ENCODE results near the gene GSG1L2. TPM values are rescaled to one million over a fixed set of nuclear protein-coding genes. Genes with fewer than 3 reads are reported as not detected.

The GSG1L2 gene
- total RNA-seq, 2 donors from 2014 or later, result not detected

DNA sequence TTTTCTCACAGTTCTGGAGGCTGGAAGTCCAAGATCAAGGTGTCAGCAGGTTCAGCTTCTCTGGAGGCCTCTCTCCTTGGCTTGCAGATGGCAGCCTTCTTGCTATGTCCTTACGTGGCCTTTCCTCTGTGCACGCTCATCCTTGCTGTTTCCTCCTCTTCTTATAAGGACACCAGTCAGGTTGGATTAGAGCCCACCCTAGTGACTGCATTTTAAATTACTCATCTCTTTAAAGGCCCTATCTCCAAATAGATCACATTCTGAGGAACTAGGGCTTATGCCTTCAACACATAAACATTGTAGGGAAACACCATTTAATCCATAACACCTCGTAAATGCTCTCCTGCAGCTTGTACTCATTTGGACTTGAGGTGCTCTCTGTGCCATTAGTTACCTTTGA is 66.8 kb downstream of the GSG1L2 start:
- WGBS, 2 donors, result 70 to 72% methylated on average over 3 of the region's 3 CpGs
- no peak for DNase-seq
- no peaks in the 10 kb centered on the region for H3K36me3 ChIP-seq (replicated peaks in 1 of 2; ENCODE audit: insufficient read depth in 1 of 2, low read depth in 2 of 2)
- H3K4me3 ChIP-seq, result no peak overlapping the region
- TF ChIP-seq, protein P1, sequence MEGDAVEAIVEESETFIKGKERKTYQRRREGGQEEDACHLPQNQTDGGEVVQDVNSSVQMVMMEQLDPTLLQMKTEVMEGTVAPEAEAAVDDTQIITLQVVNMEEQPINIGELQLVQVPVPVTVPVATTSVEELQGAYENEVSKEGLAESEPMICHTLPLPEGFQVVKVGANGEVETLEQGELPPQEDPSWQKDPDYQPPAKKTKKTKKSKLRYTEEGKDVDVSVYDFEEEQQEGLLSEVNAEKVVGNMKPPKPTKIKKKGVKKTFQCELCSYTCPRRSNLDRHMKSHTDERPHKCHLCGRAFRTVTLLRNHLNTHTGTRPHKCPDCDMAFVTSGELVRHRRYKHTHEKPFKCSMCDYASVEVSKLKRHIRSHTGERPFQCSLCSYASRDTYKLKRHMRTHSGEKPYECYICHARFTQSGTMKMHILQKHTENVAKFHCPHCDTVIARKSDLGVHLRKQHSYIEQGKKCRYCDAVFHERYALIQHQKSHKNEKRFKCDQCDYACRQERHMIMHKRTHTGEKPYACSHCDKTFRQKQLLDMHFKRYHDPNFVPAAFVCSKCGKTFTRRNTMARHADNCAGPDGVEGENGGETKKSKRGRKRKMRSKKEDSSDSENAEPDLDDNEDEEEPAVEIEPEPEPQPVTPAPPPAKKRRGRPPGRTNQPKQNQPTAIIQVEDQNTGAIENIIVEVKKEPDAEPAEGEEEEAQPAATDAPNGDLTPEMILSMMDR (IDR thresholded peaks at IDR 0.05), result no peak
- no peak for TF ChIP-seq POLR2A (IDR thresholded peaks at IDR 0.05)
- intact Hi-C loops (cut with DNase I), result no loop called here
- no peaks in the 10 kb centered on the region for H3K27me3 ChIP-seq
- no peaks in the 10 kb centered on the region for H3K4me1 ChIP-seq
- H3K9me3 ChIP-seq, result no peaks in the 10 kb centered on the region
- no peak overlapping the region for H3K27ac ChIP-seq
- no peak for ATAC-seq

Other genes with a start within 250 kb of the GSG1L2 start
- 10 to 100 TPM; 32.2 to 37.6 TPM for gene STX8, start 246.3 kb downstream of the GSG1L2 start, total RNA-seq
- not detected for gene CFAP52, start 245.4 kb downstream of the GSG1L2 start, total RNA-seq
- 1 to 10 TPM; 4.2 to 6.9 TPM for gene USP43, start 176.6 kb downstream of the GSG1L2 start, total RNA-seq
- not detected for gene DHRS7C, start 30.5 kb downstream of the GSG1L2 start, total RNA-seq
- gene GLP2R, start 3.8 kb upstream of the GSG1L2 start, total RNA-seq, result 1 to 10 TPM; 4.6 to 4.7 TPM
- gene RCVRN, start 83.2 kb upstream of the GSG1L2 start, total RNA-seq, result not detected